HG03139 (cell line): Measurements from ENCODE around the gene SESTD1.

Experiments used
- ATAC-seq: cut with Tn5 transposase; IDR thresholded peaks from one replicate; pipeline ENCODE4 v1.9.1; 2021; ENCODE audit not compliant: unreplicated experiment

Gene SESTD1

GRCh38 chr2:179193759-179194394 lies 70.8 kb downstream of the SESTD1 start:
- no peak for ATAC-seq

- no peak for ATAC-seq
Measured at GRCh38 chr2:179191110-179191509, 73.5 kb downstream of the SESTD1 start.

GRCh38 chr2:179186126-179186525 lies 78.5 kb downstream of the SESTD1 start:
- ATAC-seq: no peak

- ATAC-seq: no peak
Measured at GRCh38 chr2:179184610-179185009, 80.0 kb downstream of the SESTD1 start.

DNA sequence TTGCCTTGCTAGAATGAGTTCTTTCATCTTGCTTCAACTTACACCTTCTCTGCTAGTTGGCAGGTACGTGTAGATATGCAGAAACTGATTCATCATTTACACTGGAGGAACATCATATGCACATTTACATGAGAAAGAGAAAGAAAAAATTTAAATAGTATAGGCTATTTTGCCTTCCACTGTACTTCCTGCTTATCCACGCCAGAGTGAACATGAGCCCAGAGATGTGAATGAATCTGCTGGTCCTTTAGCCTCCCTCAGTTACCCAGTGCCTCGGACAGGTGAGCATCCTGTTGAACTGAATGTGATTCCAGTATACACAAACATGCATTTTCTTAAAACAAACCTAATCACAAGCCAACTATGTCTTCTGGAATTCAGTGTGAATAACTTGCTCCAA lies 83.6 kb downstream of the SESTD1 start:
- ATAC-seq: no peak

- ATAC-seq: no peak
Measured at GRCh38 chr2:179180242-179180641, 84.4 kb downstream of the SESTD1 start.

- no peak for ATAC-seq
Measured at GRCh38 chr2:179179719-179180118, 84.9 kb downstream of the SESTD1 start.

GRCh38 chr2:179177694-179178093 lies 86.9 kb downstream of the SESTD1 start:
- ATAC-seq: no peak

- no peak for ATAC-seq
Measured at GRCh38 chr2:179174240-179174639, 90.4 kb downstream of the SESTD1 start.

DNA sequence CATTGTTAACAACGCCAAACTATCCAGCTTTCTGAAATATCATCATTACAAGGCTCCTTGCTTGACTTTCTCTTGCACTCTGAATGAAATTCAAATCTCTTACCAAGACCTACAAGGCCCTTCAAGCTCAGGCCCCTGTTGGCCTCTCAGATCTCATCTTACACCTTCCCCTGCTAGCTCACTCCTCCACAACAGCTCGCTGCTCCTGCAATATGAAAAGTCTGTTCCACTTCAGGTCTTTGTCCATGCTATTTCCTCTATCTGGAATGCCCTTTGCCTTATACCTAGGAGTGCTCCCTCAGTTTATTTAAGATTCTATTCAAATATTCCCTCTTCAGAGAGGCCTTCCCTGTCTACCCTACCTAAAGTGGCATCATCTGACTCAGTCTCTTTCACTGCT lies 91.7 kb downstream of the SESTD1 start:
- ATAC-seq: no peak

DNA sequence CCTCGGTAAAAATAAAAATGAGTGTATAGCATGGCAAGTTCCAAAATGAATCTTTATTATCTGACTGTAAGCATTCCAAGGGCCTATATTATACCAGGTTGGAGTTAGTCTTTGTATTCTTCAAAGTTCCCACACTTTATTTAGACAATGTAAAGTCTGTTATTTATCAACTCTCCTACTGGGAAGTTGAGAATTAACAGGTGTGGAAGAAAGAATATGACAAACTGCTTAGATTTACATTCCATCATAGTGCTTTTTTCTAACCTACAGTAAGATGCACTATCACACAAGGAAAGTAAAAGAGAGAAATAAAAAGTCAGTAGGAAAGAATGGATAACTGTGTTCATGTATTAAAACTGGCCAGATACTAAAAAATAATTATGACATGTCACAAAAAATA lies 93.3 kb downstream of the SESTD1 start:
- ATAC-seq: no peak

GRCh38 chr2:179170901-179171300 lies 93.7 kb downstream of the SESTD1 start:
- ATAC-seq: no peak

DNA sequence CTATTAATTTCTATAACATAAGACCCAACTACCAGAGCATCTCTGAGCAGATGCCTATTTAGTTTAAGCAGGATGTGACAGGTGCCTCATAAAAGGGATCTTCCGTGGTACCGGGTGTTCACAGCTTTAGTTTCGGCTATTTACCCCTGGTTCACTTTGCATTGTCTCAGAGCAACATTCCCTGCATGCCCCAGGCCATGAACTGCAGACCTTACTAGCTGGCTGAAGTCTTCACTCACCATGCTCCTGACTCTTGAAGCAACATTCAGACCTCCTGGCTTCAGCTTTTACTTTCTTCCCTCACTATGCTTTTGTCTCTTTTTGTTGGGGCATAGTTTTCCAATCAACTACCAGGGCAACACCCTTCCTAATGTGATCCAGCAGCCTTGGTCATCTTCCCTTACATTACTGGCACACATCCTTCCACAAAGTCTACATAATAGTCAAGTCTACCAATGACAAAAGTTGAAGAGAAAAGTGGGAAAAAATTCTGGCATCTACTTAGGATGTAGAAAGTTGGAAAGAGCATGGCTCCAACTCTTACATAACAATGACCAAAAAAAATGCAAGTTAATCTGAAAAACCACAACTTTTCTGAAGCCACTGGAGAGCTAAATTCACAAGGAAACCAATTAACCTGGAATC lies 99.2 kb downstream of the SESTD1 start:
- no peak for ATAC-seq

- ATAC-seq: no peak
Measured at GRCh38 chr2:179141206-179141605, 123.4 kb downstream of the SESTD1 start.

GRCh38 chr2:179140571-179140970 lies 124.1 kb downstream of the SESTD1 start:
- no peak for ATAC-seq

- ATAC-seq: no peak
Measured at GRCh38 chr2:179139506-179139905, 125.1 kb downstream of the SESTD1 start.

DNA sequence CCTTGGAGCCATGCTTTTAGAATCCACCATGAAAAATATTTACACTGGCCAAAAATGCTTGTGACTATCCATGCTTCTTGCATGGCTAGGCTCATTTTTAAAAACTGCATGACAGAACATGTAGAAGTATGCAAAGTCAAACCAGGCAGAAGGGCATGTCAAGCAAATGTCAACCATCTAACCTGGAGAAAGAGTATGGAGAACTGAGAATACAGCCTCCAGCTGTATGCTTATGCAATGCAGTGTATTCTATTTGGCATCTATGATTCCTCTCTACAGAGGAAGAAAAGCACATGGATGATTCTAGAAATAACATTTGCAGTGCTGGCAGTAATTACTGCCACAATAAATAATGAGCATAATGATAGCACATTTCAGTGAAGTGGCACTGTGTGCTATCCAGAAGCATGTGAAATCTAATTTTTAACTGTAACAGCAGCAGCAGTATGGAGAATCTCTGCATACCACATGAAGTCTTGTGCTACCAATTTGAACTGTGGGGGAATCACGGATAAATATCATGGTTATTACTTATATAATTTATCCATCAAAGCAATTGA lies 127.4 kb downstream of the SESTD1 start:
- no peak for ATAC-seq

DNA sequence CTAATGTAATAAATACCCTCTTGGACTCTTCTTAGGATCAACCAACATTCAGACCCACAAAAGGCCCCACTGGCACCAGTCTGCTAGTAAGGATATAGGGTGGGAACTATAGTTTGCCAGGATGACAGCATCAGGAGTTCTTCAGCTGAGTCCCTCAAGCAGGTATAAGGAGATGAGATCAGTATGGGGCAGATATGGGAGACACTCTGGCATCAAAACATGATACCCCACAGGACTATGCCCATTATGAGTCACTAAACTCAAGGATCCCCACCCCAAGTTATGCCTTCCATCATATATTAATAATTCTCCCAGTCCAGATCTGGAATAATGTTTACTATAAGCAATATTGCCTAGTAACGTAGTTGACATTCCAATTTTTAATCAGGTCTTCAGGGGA lies 131.6 kb downstream of the SESTD1 start:
- ATAC-seq: no peak

- no peak for ATAC-seq
Measured at GRCh38 chr2:179132076-179132475, 132.6 kb downstream of the SESTD1 start.

DNA sequence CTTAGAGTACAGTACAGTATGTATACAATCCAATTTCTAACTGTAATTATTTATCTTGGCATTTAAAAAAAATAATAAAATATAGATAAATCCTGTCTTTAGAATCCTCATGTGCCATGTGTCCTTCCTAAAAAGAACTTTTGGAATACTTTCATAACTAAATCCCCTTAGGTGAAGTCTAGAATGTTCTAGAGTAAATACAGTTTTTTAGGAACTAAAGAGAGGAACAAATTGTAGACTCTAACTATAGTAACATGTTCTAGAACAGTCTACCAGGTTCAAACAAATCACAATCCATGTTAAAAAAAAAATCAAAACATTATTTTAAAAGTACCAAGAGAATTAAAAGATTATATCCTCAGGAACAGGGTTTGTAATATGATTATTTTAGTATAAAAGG lies 134.1 kb downstream of the SESTD1 start:
- ATAC-seq: no peak

- ATAC-seq: no peak
Measured at GRCh38 chr2:179129574-179130238, 134.9 kb downstream of the SESTD1 start.

GRCh38 chr2:179125404-179125803 lies 139.2 kb downstream of the SESTD1 start:
- no peak for ATAC-seq
